Activated CD4-positive, alpha-beta T cell treated with anti-CD3 and anti-CD28 coated beads, Interleukin-2, amount 10 ng/mL, durations not matched to agents 7 days and 5 days (primary cell): ENCODE data around the gene PPFIBP1. TPM values are rescaled to one million over a fixed set of nuclear protein-coding genes. Genes with fewer than 3 reads are reported as not detected.

Experiments
- CTCF ChIA-PET: fragments of 350-600 bp; sonication (Branson Sonifier 250); formaldehyde crosslinking; loops from one replicate; lab custom pipeline; 2021; ENCODE audit warnings: antibody characterized with exemption; lab: Charles Lee
- POLR2A ChIA-PET: fragments of 350-600 bp; sonication (Branson Sonifier 250); formaldehyde crosslinking; loops from one replicate; lab custom pipeline; 2021; ENCODE audit warnings: antibody characterized with exemption; lab: Charles Lee
- DNase-seq: peaks from one replicate; pipeline ENCODE4 v3.0.0-alpha.2; 2020
- H3K27ac Mint-ChIP-seq: one replicate; pipeline ENCODE4 v1.8.0; 2021; ENCODE audit warnings: mild to moderate bottlenecking, moderate library complexity, mixed read lengths
- H3K27me3 Mint-ChIP-seq: one replicate; pipeline ENCODE4 v1.8.0; 2021; ENCODE audit warnings: mixed read lengths
- H3K36me3 Mint-ChIP-seq: one replicate; pipeline ENCODE4 v1.8.0; 2021; ENCODE audit warnings: low read depth, mixed read lengths
- H3K4me1 Mint-ChIP-seq: one replicate; pipeline ENCODE4 v1.8.0; 2021; ENCODE audit warnings: mixed read lengths
- H3K4me3 Mint-ChIP-seq: one replicate; pipeline ENCODE4 v1.8.0; 2021; ENCODE audit warnings: mild to moderate bottlenecking, moderate library complexity, mixed read lengths
- H3K9me3 Mint-ChIP-seq: one replicate; pipeline ENCODE4 v1.8.0; 2021; ENCODE audit warnings: mixed read lengths
- total RNA-seq, 2 experiments: library from RNA; stranded (reverse); gene quantifications; one replicate each; pipeline ENCODE4 v1.2.3, GENCODE V29; 2021

The PPFIBP1 gene
- total RNA-seq, 2 experiments from 2014 or later: 7.7 to 8.6 TPM

DNA sequence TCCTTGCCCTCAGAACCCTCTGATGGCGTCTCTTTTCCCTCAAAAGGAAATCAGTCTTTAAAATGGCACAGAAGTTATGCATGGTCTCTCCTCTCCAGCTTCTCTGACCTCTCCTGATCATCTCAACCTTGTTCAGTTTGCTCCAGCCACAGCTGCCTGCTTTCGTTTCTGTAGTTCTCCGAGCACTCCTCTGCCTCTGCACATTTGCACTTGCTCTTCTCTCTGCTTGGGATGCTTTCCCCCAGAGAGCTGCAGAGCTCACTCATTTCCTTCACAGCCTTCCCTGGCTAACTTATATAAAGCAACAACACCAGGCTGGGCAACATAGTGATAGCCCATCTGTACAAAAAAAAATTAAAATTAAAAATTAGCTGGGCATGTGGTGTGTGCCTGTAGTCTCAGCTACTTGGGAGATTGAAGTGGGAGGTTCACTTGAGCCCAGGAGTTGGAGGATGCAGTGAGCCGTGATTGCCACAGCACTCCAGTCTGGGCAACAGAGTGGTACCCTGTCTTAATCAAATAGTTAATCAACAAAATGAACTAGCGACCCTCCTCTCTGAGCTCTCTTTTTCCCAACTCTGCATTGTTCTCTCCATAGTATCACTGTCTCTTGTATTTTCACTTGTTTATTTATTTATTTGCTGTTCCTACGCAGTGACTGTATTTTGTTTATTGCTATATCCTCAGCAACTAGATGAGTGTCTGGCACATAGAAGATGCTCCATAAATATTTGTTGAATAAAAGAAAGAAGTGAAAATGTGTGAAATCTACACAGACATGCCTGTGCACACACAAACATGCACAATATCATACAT lies 37.7 kb downstream of the PPFIBP1 start:
- Mint-ChIP-seq H3K36me3 (no peaks in the 10 kb centered on the region), H3K4me3 (no peak overlapping the region), H3K4me1 (no peaks in the 10 kb centered on the region), H3K27me3 (peaks cover 8% of the 10 kb centered on the region), H3K27ac (no peak overlapping the region), H3K9me3 (no peaks in the 10 kb centered on the region)
- CTCF ChIA-PET: interaction anchor here (0.9 kb wide), 1 partner anchor 10 kb away, joined by 3 read pairs; no protein-coding TSS in a partner anchor
- POLR2A ChIA-PET: interaction anchor here (0.6 kb wide), 1 partner anchor 592 kb away, joined by 3 read pairs; no protein-coding TSS in a partner anchor
- no peak for DNase-seq

DNA sequence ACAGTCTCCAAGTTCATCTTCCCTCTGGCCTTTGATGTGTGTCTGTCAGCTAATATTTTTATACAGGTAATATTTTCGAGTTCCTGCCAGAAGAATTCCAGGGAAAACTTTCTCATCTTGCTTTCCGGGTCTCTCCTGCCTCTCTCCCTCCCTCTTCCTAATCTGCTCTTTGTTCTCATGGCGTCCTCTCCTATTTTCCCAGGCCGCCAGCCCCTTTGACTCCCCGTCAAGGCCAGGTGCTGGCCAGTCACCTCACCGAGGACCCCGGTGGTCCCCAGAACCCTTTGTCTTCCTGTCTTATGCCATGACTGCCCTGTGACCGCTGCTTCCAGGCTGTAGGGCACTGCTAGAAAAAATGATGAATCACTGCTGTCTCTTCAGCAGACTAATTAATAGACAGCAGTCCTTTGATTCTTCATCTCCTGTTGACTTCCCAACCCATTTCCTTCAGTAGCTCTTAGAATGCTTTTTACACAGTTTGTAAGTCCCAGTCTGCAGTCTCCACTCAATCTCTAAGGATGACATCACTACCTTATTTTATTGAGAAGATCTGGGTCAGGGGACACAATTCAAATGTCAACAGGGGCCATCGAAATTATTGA lies 40.7 kb downstream of the PPFIBP1 start:
- ChIA-PET POLR2A (no interaction called here), CTCF (no interaction called here)
- no peak overlapping the region for H3K27ac Mint-ChIP-seq
- H3K36me3 Mint-ChIP-seq: no peaks in the 10 kb centered on the region
- H3K9me3 Mint-ChIP-seq: no peaks in the 10 kb centered on the region
- H3K4me3 Mint-ChIP-seq: no peak overlapping the region
- peaks cover 5% of the 10 kb centered on the region for H3K27me3 Mint-ChIP-seq
- no peaks in the 10 kb centered on the region for H3K4me1 Mint-ChIP-seq
- no peak for DNase-seq

DNA sequence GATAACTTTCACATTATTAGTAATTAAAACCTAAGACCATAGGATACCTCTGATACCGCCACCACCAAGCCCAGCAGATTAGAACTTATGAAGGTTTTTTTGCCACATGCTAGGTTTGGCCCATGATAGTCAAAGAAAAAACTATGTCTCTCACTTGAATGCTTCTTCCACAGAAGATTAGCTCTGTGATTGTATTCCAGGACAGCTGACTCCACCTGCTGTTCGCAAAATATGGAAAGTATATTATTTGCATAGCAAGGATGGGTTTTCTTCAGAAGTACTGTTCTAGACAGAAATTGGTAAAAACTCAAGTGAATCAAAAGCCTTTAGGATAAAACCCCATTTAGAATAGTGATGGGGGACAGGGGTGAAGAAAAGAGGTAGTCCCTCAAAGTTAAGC lies 42.2 kb downstream of the PPFIBP1 start:
- Mint-ChIP-seq H3K27me3 (peaks cover 5% of the 10 kb centered on the region), H3K27ac (no peak overlapping the region), H3K4me3 (no peak overlapping the region), H3K36me3 (no peaks in the 10 kb centered on the region), H3K4me1 (no peaks in the 10 kb centered on the region), H3K9me3 (no peaks in the 10 kb centered on the region)
- POLR2A ChIA-PET: no interaction called here
- CTCF ChIA-PET: interaction anchor here (0.6 kb wide), 1 partner anchor 9 kb away, joined by 6 read pairs; no protein-coding TSS in a partner anchor
- no peak for DNase-seq

DNA sequence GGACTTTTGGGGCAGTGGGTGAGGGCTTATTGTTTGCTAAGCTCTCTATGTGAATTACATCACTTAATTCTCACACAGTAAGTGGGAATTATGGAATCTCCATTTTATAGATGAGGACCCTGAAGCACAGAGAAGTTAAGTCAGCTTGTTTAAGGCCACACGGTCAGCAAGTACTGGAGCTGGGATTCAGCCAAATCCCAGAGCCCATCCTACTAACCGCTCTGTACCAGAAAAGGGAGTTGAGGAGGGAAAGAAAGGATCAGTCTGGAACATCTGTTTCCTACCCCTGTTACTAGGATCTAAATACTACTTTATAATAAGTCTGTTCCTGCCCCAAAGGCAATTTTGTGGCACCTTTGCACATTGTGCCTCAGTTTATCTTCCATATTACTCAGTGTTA lies 42.6 kb downstream of the PPFIBP1 start:
- CTCF ChIA-PET: interaction anchor here (0.6 kb wide), 1 partner anchor 10 kb away, joined by 6 read pairs; no protein-coding TSS in a partner anchor
- Mint-ChIP-seq H3K4me3 (no peak overlapping the region), H3K36me3 (no peaks in the 10 kb centered on the region)

GRCh38 chr12:27571463-27571862 lies 47.5 kb downstream of the PPFIBP1 start:
- Mint-ChIP-seq H3K27me3 (no peaks in the 10 kb centered on the region), H3K36me3 (no peaks in the 10 kb centered on the region), H3K4me3 (no peak overlapping the region), H3K27ac (no peak overlapping the region), H3K4me1 (peaks cover 4% of the 10 kb centered on the region), H3K9me3 (no peaks in the 10 kb centered on the region)
- no peak for DNase-seq
- CTCF ChIA-PET: no interaction called here
- POLR2A ChIA-PET: no interaction called here

More for the DNA sequence above, 42.6 kb downstream of the PPFIBP1 start:
- H3K4me1 Mint-ChIP-seq: no peaks in the 10 kb centered on the region
- H3K27me3 Mint-ChIP-seq: peaks cover 3% of the 10 kb centered on the region
- H3K27ac Mint-ChIP-seq: no peak overlapping the region
- no peaks in the 10 kb centered on the region for H3K9me3 Mint-ChIP-seq
- DNase-seq: no peak
- POLR2A ChIA-PET: no interaction called here

DNA sequence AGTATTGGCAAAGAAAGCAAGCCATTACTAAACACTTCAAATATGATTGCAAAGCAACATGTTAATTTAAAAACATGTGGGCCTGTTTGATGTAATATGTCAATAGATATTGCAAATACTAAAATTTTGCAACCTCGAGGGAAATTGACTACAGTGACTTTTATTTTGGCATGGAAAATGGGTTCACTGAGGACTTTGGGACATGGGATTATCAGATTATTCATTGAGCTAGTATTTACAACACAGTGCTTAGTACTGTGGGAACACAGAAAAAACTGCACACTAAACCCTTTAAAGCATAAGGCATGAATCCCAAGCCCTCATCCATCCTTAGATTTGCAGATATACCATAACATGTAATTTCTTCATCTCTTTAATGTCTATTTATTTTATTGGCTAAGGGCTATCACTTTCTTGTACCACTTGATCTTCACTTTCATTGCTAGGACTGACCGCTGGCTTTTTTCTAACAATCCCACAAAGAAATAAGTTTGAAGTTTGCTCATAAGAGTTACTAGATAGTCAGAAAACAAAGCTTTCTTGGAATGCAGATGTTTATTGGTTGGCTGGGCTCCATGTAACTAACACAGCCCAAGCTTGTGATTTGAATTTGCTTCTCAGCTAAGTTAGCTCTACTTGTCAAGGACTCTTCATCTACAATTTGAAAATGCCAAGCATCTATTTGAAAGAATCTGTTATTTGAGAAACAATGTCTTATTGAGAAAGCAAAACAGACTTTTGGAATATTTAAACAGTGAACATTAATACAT lies 48.7 kb downstream of the PPFIBP1 start:
- Mint-ChIP-seq H3K4me1 (peaks cover 4% of the 10 kb centered on the region), H3K27ac (no peak overlapping the region), H3K36me3 (no peaks in the 10 kb centered on the region), H3K9me3 (no peaks in the 10 kb centered on the region), H3K4me3 (no peak overlapping the region), H3K27me3 (no peaks in the 10 kb centered on the region)
- no peak for DNase-seq
- POLR2A ChIA-PET: no interaction called here
- CTCF ChIA-PET: interaction anchor here (0.9 to 1.4 kb wide), 2 partner anchors 128 to 138 kb away, joined by 3 read pairs; no protein-coding TSS in a partner anchor

- no peak overlapping the region for H3K4me3 Mint-ChIP-seq
These were observed 50.0 kb downstream of the PPFIBP1 start for GRCh38 chr12:27573972-27574371.

DNA sequence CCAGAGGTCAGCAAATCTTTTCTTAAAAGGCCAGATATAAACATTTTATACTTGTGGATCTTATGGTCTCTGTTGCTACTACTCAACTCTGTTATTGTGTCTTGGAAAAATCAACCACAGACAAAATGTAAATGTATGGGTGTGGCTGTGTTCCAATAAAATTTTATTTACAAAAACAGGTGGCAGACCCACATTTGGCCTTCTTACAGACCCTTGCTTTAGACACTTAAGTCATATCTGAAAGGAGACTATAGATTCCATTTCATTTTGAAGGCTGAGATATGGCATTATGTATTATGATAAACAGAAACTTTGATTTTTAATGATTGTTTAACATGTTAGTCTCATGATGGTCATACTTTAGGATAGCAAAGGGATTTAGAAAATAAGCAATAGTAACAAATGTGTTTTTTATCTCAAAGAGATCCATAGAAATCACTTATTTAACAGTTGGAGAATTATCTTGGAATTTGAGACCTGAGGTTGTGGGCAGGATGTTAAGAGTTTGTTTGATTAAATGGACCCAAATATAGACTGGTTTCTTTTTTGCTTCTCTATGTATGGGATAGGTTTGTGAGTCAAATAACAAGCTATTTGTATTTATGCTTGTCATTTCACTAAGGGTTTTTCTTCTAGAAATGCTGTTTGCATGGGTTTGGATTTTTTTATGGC lies 51.2 kb downstream of the PPFIBP1 start:
- POLR2A ChIA-PET: interaction anchor here (0.5 kb wide), 1 partner anchor 10 kb away, joined by 3 read pairs; no protein-coding TSS in a partner anchor
- CTCF ChIA-PET: no interaction called here
- Mint-ChIP-seq H3K36me3 (no peaks in the 10 kb centered on the region), H3K9me3 (no peaks in the 10 kb centered on the region), H3K27ac (no peak overlapping the region), H3K4me1 (peaks cover 9% of the 10 kb centered on the region), H3K27me3 (no peaks in the 10 kb centered on the region), H3K4me3 (no peak overlapping the region)
- DNase-seq: no peak

More at GRCh38 chr12:27573972-27574371, 50.0 kb downstream of the PPFIBP1 start:
- CTCF ChIA-PET: no interaction called here
- Mint-ChIP-seq H3K9me3 (no peaks in the 10 kb centered on the region), H3K27me3 (no peaks in the 10 kb centered on the region), H3K4me1 (peaks cover 9% of the 10 kb centered on the region), H3K36me3 (no peaks in the 10 kb centered on the region), H3K27ac (no peak overlapping the region)
- POLR2A ChIA-PET: no interaction called here
- DNase-seq: no peak

GRCh38 chr12:27575762-27576118 lies 51.7 kb downstream of the PPFIBP1 start:
- ChIA-PET CTCF (no interaction called here), POLR2A (no interaction called here)
- Mint-ChIP-seq H3K4me3 (no peak overlapping the region), H3K36me3 (no peaks in the 10 kb centered on the region), H3K27ac (no peak overlapping the region), H3K4me1 (peaks cover 9% of the 10 kb centered on the region), H3K9me3 (no peaks in the 10 kb centered on the region), H3K27me3 (no peaks in the 10 kb centered on the region)
- DNase-seq: no peak

DNA sequence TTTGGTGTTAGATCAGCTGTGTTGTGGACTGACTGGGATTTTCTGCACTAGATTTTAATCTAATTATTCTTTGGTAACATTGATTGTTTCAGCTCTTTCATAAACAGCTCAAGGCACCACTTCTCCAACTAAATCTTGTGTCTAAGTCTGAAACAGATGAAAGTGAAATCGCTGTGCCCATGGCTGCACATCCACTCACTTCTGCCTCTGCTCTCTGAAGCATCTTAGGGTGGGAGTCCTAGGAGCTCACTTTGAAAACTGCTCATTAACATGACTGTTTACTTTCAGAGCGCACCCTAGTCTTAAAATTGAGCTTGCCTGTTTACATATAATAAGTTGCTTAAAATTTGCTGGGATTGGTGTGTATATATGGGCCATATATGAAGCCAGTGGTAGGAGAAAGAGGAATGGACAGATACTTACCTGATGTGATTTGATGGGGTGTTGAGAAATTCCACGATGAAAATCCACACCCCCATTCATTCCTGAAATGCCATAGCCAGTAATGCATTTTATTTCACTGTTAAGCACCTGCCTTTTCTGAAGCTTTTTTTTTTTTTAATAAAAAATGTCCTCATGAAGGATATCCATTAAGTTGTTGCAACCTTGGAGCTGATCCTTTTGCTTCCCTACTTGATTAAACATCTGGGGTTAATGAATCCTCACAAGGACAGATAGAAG lies 52.8 kb downstream of the PPFIBP1 start:
- Mint-ChIP-seq H3K27me3 (no peaks in the 10 kb centered on the region), H3K4me1 (peaks cover 16% of the 10 kb centered on the region), H3K9me3 (no peaks in the 10 kb centered on the region), H3K36me3 (no peaks in the 10 kb centered on the region), H3K4me3 (no peak overlapping the region), H3K27ac (no peak overlapping the region)
- CTCF ChIA-PET: interaction anchor here (0.6 to 1.1 kb wide), 2 partner anchors 23 to 448 kb away, joined by 3 read pairs; no protein-coding TSS in a partner anchor
- DNase-seq: no peak
- POLR2A ChIA-PET: no interaction called here

DNA sequence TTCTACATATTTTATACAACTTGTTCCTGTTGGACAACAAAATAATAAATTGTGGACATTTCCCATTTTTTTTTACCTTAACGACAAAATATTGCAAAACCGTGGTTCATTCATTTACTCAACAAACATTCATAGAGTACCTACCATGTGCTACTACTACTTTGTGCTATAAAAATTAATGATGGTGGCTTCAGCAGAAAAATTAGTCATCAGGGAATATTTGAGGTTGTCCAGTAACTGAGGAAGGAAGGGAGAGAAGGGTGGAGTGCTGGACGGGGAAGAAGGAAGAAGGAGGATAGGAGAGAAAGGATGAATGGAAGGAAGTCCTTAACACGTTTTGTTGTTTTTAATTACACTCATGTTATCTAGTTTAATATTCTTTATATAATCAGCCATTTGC lies 53.7 kb downstream of the PPFIBP1 start:
- Mint-ChIP-seq H3K27me3 (no peaks in the 10 kb centered on the region), H3K36me3 (no peaks in the 10 kb centered on the region), H3K9me3 (no peaks in the 10 kb centered on the region), H3K27ac (no peak overlapping the region), H3K4me3 (no peak overlapping the region), H3K4me1 (peaks cover 21% of the 10 kb centered on the region)
- no peak for DNase-seq
- POLR2A ChIA-PET: no interaction called here
- CTCF ChIA-PET: interaction anchor here (0.6 kb wide), 1 partner anchor 447 kb away, joined by 3 read pairs; no protein-coding TSS in a partner anchor
